SK-N-SH treated with all-trans-retinoic acid at 6 μM for 48 hours (cell line): Measurements from ENCODE around the gene DHRS7B.

Experiments used
- ARNTL ChIP-seq: fragments of 450-650 bp; formaldehyde crosslinking; IDR thresholded peaks from 2 replicates; pipeline ENCODE4 v1.5.0; 2020; ENCODE audit warnings: low read depth, mild to moderate bottlenecking, moderate library complexity, borderline replicate concordance
- BACH2 ChIP-seq: fragments of 250-450 bp; sonication (Bioruptor Pico); IDR thresholded peaks from 2 replicates; pipeline ENCODE4 v1.9.0; 2021; ENCODE audit warnings: mild to moderate bottlenecking, borderline replicate concordance
- CSDC2 ChIP-seq: fragments of 250-450 bp; sonication (Bioruptor Pico); IDR thresholded peaks from 2 replicates; pipeline ENCODE4 v1.5.0; 2020; ENCODE audit warnings: mild to moderate bottlenecking, moderate library complexity
- PATZ1 ChIP-seq: fragments of 250-450 bp; sonication (Bioruptor Pico); IDR thresholded peaks from 2 replicates; pipeline ENCODE4 v1.8.0; 2020; ENCODE audit warnings: mild to moderate bottlenecking, moderate library complexity, borderline replicate concordance
- POU6F1 ChIP-seq: fragments of 250-450 bp; sonication (Bioruptor Pico); IDR thresholded peaks from 2 replicates; pipeline ENCODE4 v1.8.0; 2021; ENCODE audit warnings: low read depth, mild to moderate bottlenecking, moderate library complexity, borderline replicate concordance
- PPARA ChIP-seq: fragments of 250-450 bp; sonication (Bioruptor Pico); IDR thresholded peaks from 2 replicates; pipeline ENCODE4 v1.5.0; 2020; ENCODE audit warnings: mild to moderate bottlenecking, borderline replicate concordance
- RARB ChIP-seq: fragments of 250-450 bp; sonication (Bioruptor Pico); IDR thresholded peaks from 2 replicates; pipeline ENCODE4 v1.8.0; 2021; ENCODE audit warnings: mild to moderate bottlenecking, moderate library complexity
- TOX ChIP-seq: fragments of 250-450 bp; sonication (Bioruptor Pico); IDR thresholded peaks from 2 replicates; pipeline ENCODE4 v1.8.0; 2021; ENCODE audit warnings: mild to moderate bottlenecking, moderate library complexity, borderline replicate concordance
- ZFP3 ChIP-seq: fragments of 250-450 bp; sonication (Bioruptor Pico); IDR thresholded peaks from 2 replicates; pipeline ENCODE4 v1.5.0; 2020; ENCODE audit warnings: mild to moderate bottlenecking, moderate library complexity
- ZFP30 ChIP-seq: fragments of 450-650 bp; formaldehyde crosslinking; IDR thresholded peaks from 2 replicates; pipeline ENCODE4 v1.5.0; 2022; ENCODE audit warnings: mild to moderate bottlenecking, moderate library complexity
- ZNF565 ChIP-seq: fragments of 450-650 bp; formaldehyde crosslinking; conservative IDR thresholded peaks from 2 replicates; pipeline ENCODE4 v1.5.0; 2020; ENCODE audit warnings: low read depth, mild to moderate bottlenecking, moderate library complexity

GRCh38 chr17:21177401-21177800, 50.6 kb downstream of the DHRS7B start:
- TF ChIP-seq BACH2 (CRISPR knock-in tag): no peak
- TF ChIP-seq CSDC2: no peak
- TF ChIP-seq PATZ1 (CRISPR knock-in tag): no peak
- TF ChIP-seq ZFP30 (CRISPR knock-in tag): no peak
- TF ChIP-seq POU6F1 (CRISPR knock-in tag): no peak
- TF ChIP-seq ZFP3 (CRISPR knock-in tag): no peak
- TF ChIP-seq RARB: no peak
- no peak for TF ChIP-seq ARNTL (CRISPR knock-in tag)
- no peak for TF ChIP-seq PPARA (CRISPR knock-in tag)
- no peak for TF ChIP-seq TOX (CRISPR knock-in tag)
- no peak for TF ChIP-seq ZNF565 (CRISPR knock-in tag)
